Measurements from ENCODE around the gene GAS6. TPM values are rescaled to one million over a fixed set of nuclear protein-coding genes. Genes with fewer than 3 reads are reported as not detected.
"Not testable (repeated sequence)": the region's sequence is repeated elsewhere in the genome, so short reads cannot be mapped to it uniquely, and the experiment has no call there.

Gene GAS6
- total RNA-seq, 1 experiment from 2014 or later, result 91.2 TPM

DNA sequence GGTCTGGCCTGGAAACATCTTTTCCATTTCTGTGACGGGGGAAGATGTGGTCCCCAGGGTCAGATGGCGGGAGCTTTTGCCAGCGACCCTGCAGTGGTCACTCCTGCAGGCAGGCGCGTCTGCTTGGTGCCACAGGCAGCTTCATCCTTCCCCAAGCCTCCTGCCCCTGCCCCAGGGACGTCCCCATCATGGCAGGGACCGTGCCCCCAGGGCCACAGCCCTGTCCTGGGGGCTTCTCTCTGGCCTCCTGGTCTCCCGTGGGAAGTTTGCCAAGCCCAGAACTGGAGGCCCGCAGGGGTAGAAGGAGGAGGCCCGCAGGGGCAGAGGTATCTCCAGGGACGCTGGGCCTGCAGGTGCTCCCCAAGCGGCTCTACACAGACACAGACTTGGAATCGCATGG is 57.4 kb downstream of the GAS6 start:
- DNase-seq (ENCODE audit: low read depth), result no peak

DNA sequence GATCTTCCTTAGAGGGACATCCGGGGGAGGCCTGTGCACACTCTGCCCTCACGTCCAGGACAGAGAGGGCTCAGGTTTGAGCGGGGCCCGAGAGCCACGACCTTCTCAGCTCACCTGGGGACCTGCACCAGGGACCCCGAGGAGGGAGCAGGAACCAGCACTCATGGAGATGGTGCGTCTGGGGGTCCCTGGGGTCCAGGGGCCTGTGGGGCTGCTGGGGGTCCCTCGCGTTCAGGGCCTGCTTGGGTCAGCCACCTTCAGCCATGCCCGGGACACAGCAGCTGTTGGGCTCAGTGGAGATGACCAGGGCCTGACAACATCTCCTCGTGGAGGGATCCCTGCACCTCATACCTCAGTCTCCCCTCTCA is 57.8 kb downstream of the GAS6 start:
- DNase-seq (ENCODE audit: low read depth), result no peak

DNA sequence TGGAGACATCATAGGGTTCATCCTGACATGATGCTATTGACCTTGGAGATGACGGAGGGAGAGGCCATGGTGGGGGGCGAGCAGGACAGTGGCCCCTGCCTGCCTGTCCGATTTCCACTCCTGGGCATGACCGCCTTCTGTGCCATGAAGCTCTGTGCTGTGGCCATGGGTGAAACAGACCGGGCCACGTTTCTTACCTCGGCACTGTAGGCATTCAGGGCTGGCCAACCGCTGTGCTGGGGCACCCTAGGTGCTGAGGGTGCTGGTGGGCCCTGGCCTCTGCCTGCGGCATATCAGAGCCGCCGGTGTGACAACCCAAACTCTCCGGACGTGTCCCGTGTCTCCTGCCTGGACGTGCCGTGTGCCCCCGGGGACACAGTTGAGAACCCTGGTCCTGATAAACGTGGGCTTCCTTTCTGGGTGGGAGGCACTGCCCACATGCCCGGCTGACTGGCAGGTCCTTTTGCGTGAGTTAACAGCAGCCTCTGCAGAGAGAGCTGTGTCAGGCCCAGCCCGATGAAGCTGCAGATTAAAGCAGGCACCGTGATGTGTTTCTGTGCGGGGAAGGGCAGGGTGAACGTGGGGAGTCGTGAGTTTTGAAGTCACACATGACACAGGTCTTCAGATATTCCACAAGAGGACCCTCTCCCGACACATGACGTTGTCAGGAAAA is 58.3 kb downstream of the GAS6 start:
- DNase-seq (ENCODE audit: low read depth), result no peak

DNA sequence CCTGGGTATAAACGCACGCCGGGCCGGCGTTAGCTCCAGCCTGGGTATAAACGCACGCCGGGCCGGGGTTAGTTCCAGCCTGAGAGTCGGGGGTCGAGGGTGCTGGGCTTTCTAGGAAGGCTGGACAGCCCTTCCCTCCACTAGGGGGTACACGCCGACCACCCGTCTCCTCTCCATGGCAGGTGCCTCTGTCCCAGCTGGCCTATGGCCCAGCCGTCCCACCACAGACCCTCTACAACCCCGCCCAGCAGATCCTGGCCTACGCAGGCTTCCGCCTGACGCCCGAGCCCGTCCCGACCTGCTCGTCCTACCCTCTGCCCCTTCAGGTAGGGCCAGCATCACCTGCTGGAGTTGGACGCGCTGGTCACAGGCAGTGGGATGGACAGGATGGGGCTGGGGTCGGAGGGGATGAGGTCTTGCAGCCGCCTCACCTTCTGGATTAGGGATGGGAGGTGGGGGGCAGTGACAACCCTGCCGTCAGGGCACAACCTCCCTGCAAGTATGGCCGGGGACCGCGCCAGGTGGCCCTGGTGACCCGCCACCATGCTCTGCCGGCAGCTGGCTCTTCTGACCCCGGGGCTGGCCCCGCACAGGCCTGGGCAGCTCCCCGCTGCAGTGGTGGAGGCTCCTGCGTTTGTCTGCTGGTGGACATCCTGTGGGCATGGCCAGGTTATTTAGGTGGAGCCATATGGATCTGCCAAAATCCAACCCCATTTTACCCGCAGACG is 59.0 kb downstream of the GAS6 start:
- DNase-seq (ENCODE audit: low read depth), result no peak

DNA sequence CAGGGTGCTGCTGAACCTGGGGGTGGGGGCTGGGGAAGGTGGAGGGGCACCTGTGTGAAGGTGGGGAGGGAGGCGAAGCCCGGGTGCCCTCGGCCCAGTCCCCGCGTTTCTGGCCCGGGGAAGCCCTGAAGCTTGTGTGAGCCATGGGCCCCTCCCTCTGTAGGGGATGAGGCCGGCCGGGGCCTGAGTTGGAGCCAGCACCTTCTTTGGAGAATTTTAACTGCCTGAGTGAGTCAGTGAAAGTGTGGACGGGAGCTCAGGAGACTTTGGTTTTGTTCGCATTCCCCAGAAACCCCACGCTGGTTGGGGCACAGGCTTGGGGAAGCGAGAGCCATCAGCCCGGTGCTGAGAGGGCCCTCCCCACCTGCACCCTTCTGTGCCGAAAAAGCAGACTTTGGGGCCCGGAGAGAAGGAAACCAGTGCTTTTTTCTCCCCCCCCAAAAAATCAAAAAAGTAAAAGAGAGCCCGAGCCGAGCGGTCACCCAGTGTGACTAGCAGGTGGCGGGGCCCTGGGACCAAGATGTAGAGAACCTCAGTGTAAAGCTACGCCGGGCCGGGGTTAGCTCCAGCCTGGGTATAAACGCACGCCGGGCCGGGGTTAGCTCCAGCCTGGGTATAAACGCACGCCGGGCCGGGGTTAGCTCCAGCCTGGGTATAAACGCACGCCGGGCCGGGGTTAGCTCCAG is 59.7 kb downstream of the GAS6 start:
- DNase-seq (ENCODE audit: low read depth), result peak; percentile 65

DNA sequence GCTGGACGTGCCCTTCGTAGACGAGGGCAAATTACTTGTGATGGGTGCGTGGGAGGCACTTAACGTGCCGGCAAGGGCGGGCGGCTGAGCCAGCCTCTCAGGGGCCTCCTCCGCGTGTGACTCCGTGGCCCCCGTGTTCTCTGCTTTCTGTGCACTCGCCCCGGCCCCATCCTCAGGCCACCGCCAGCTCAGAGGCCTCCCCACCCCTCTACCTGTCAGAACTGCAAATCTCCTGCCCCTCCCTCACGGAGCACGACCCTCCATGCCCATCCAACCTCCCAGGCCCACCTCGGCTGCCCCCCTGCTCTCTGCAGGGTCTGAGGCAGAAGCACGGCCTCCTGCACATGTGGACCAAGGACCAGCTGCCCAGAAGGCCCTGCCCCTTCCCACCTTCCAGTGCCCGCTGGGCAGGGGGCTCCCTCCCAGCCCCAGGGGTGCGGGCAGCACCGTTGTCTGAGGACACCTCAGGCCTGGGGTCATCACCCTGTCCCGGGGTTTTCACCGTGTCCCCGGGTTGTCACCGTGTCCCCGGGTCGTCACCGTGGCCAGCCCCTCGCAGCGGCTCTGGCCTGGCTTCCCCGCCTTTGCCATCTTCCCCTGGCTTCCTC is 60.4 kb downstream of the GAS6 start:
- no peak for DNase-seq (ENCODE audit: low read depth)

DNA sequence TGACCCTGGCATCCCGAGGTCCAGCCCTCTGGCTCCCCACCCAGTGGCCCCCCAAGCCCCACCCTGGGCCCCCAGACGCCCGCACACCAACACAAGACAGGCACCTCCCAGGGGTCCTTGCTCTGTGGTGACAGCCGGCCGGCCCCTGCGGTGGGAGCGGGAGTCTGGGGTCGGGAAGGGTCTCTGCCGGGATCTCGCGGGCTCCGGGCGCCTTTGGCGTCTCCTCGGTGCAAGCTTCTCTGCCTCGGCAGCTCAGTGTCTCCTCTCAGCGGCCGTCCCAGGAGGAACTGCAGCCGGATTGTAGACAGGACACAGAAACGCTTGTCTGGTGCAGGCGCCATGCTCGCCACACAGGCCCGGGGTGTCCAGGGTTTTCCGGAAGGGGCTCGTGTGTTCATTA is 61.1 kb downstream of the GAS6 start:
- DNase-seq (ENCODE audit: low read depth), result no peak

DNA sequence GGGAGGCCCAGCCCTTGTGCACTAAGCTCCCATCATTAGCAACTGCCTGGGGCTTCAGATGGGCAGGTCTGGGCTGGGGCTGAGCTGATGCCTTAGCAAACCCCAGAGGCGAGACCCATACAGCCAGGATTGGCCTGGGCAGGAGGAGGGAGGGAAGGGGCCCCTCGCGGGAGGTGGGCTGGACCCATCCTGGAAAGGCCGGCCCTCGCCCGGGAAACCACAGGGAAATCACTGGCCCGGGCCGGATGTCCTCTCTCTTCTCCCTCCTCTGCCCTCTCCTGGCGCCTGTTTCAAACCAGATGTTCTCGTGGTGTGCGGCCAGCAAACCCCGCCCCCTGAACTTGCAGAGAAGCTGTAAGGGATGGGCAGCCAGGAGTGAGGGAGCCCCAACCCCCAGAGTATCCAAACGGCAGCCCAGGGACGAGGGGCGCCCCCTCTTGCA is 61.8 kb downstream of the GAS6 start:
- DNase-seq (ENCODE audit: low read depth), result peak; percentile 87

DNA sequence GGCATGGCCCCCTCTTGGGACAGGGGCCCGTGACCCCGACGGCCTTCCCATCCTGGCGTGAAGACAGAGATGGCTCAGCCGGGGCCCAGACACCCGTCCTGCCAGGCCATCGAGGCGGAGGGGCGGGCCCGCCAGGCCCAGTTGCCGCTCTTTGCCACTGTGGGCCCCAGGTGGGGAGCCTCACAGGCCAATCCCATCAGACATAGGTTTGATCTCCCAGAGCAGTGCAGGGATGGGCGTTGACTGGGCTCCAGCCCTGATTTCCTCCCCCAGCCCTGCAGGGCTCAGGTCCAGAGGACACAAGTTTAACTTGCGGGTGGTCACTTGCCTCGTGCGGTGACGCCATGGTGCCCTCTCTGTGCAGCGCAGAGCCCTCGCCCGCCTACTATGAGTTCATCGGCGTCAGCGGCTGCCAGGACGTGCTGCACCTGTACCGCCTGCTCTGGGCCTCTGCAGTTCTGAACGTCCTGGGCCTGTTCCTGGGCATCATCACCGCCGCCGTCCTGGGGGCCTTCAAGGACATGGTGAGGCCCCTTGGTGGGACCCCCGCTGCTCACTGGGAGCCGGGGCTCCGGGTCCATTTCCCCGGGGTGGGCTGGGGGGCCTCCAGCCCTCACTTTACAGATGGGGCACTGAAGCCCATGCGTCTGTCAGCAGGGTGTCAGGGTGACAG is 62.5 kb downstream of the GAS6 start:
- no peak for DNase-seq (ENCODE audit: low read depth)

DNA sequence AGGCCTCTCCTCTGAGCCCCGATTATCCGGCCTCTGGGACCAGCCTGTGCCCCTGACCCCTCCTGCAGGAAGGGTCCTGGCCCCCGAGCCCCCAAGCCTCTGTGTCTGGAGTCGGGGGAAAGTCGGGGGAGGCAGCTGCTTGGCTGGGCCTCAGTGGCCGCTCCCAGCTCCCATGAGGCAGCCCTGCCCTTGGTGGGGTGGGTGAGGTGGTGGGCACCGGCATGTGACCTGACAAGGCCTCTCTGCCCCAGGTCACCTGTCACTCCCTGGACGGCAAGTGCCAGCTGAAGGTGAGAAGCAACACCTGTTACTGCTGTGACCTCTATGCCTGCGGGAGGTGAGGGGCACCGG is 63.3 kb downstream of the GAS6 start:
- no peak for DNase-seq (ENCODE audit: low read depth)

DNA sequence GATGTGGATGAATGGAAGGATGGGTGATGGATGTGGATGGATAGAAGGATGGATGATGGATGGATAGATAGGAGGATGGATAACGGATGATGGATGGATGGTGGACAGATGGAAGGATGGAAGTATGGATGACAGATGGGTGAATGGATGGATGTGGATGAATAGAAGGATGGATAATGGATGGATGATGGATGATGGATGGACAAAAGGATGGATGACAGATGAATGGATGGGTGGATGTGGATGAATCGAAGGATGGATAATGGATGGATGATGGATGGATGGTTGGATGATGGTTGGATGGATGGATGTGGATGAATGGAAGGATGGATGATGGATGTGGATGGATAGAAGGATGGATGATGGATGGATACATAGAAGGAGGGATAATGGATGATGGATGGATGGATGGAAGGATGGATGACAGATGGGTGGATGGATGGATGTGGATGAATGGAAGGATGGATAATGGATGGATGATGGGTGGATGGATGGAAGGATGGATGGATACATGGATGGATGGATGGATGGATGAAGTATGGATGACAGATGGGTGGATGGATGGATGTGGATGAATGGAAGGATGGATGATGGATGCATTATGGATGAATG is 65.6 kb downstream of the GAS6 start:
- DNase-seq (ENCODE audit: low read depth), result no peak

DNA sequence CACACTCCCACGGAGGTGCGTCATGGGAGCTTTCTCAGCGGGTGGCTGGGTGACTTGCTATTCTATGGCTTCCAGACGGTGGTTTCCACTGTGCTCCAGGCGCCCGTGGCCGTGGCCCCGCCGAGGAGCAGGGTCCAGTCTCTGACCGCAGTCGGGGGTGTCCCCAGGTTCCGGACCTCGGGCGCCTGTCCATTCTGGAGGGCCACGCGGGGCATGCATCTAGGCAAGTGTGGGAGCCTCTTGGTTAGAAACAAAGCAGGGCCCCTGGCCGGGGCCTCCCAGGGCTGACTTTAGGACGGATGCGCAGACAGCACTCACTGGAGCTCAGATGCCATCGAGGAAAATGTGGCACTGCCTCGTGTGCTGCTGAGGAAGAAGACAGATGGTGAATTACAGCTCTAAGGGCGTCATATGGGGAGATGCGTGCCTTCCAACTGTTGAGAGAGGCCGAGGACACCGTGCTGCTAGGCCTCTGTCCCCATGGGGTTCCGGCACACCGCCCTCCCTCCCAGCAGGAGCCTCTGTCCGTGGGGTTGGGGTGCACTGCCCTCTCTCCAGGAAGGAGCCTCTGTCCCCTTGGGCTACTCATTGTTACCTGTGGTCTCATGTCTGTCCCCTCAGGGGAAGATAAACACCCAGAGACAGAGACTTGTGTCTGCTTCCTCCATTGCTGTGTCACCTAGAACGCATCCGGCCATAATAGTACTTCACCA is 66.8 kb downstream of the GAS6 start:
- no peak for DNase-seq (ENCODE audit: low read depth)

DNA sequence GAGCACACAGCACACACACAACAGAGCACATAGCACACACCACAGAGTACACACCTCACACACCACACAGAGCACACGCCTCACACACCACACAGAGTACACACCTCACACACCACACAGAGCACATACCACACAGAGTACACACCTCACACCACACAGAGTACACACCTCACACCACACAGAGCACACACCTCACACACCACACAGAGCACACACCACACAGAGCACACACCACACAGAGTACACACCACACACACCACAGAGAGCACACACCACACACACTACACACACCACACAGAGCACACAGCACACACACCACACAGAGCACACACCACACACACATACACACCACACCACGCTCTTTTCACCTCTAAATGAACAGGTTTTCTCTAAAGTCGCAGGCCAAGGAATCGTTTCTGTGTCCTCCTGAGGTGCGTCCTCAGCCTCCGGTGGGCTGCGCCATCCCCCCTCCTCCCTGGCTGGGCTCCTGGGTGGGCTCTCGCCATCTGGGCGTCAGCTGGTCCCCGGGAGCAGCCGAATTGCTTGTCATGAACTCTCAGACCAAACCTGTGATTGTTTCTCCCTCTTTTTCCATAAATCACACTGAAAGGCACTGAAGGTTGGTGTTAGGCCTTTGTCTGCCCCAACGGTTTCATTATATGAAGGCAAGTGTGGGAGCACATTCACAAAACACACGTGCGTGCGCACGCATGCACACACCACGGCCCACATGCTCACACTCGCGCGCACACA is 67.5 kb downstream of the GAS6 start:
- DNase-seq (ENCODE audit: low read depth), result no peak

DNA sequence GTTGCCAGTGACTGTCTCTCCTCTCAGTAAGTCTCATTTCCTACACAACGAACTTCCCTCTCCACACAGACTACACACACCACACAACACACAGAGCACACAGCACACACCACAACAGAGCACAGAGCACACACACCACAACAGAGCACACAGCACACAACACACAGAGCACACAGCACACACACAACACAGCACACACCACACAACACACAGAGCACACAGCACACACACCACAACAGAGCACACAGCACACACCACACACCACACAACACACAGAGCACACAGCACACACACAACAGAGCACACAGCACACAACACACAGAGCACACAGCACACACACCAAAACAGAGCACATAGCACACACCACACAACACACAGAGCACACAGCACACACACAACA is 68.5 kb downstream of the GAS6 start:
- not testable (repeated sequence) for DNase-seq (ENCODE audit: low read depth)

DNA sequence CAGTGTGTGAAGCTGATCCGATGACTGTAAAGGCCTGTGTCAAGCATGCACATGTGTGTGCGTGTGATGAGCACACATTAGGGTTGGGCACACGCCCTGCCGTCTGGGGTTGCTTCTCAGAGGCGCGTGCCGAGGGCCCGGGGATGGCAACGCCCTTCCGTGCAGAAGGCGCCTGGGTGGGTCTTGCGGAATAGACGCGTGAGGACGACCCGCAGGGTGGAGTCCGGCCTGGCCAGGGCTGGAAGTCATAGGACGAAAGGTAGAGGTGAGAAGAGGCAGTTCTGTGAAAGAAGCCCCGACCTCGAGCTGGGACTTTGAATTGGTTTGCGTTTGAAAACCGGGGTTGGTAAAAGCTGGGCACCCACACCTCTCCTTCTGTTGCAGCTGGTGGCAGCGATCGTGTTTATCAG is 69.1 kb downstream of the GAS6 start:
- no peak for DNase-seq (ENCODE audit: low read depth)

DNA sequence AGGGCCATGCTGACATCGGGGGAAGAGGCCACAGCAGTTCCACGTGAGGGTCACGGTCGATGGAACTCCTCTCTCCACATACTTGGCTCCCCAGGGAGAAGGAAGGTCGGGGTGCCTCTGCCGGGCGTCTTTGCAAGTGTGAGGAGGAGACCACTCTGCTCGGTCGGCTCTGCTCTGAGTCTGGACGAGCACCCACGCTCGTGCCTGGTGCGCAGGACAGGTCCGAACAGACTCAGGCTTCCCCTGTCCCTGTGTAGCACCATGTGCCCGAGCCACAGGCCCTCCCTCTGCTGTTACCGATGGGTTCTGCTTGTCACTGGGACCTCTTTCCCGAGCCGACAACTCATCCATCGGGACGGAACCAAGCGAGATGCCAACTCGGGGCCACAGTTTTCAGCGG is 69.8 kb downstream of the GAS6 start:
- DNase-seq (ENCODE audit: low read depth), result no peak

DNA sequence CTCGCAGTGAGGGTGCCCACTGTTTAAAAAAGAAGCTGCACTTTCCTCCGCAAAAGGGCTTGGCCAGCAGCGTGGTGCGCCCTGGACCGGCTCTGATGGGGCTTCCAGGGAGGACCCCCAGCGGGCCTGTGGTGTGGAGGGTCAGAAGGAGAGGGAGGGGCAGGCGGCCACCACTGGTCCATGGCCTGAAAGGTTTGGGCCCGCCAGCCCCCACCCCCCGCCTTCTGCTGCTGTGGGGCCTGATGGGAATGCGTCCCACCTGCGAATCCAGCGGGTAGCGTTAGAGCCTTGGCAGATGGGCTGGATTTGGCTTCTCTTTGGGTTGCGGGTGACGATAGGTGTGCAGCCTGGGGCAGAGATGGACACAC is 70.2 kb downstream of the GAS6 start:
- DNase-seq (ENCODE audit: low read depth), result no peak

DNA sequence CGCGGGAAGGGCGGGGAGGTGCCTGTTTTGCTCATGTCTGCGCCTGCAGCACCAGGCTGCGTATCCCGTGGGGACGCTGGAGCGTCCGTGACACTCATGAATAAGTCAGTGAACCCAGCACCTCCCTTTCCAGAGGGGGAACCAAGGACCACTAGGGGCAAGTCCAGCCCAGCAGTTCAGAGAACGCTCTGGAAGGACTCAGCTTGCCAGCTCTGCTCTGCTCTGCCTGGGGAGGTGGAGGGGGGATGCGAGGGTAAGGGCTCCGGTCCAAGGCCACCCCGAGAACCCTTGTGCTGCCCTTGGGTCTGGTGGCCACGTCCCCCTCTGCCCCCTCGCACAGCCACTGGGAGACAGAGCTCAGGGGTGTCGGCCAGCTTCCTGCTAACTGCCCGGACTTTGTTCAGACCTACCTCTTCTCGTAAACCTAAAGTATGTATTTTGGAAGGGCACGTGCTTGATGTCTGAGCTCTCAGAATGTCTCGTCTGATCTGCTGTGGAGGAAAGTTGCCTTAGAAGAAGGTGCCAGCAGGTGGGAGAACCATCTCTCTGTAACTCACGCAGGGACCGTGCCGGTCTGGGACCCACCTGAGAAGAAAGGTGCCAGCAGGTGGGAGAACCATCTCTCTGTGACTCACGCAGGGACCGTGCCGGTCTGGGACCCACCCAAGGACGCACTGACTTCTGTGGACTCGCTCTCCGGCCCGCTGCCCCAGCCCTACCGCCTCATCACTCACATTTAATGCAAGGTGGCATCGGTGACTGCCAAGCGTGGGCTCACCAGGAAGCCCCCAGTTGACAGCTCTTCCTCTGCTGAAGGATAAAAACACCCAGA is 70.8 kb downstream of the GAS6 start:
- no peak for DNase-seq (ENCODE audit: low read depth)

DNA sequence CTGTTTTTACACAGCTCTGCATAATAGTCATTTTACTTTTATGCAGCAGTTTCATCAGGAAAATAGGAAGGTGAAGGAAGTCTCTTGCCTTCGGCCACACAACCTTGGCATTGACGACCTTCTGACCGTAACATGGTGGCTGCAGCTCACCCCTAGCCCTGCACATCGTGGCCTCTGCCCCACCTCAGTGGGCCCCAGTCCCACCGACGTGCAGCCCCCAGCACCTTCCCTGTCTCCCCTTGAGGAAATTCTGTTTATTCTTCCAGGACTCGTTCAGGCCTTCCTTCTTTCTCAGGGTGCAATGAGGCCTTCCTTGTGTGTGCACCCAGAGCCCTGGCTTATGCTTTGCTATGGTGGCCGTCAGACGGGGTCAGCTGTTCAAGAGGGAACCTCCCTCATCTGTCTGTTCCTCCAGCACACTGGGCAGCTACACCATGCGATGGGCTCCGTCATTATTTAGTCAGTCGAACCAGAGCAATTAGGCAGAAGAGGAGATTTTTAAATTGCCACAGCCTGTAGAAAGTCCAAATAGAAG is 71.6 kb downstream of the GAS6 start:
- DNase-seq (ENCODE audit: low read depth), result no peak

All from RPMI7951 (cell line).